WTC11 (cell line): ENCODE data around the gene TACC2. TPM values are rescaled to one million over a fixed set of nuclear protein-coding genes. Genes with fewer than 3 reads are reported as not detected.

Experiments used
- ATAC-seq: fragments of 200-7000 bp; cut with Tn5 transposase; 2 replicates; pipeline ENCODE4 v1.10.0; 2021; ENCODE audit warnings: mild to moderate bottlenecking, moderate library complexity
- CTCF ChIA-PET: fragments of 300-600 bp; sonication (Branson Sonifier 250); formaldehyde crosslinking; loops from one replicate; lab custom pipeline; 2021; ENCODE audit warnings: antibody characterized with exemption; lab: Charles Lee
- POLR2A ChIA-PET: fragments of 350-600 bp; sonication (Branson Sonifier 250); formaldehyde crosslinking; loops from one replicate; lab custom pipeline; 2021; ENCODE audit warnings: antibody characterized with exemption; lab: Charles Lee
- DNase-seq: peaks from one replicate; pipeline ENCODE4 v3.0.0; 2021; ENCODE audit warnings: low spot score
- H3K27ac Mint-ChIP-seq: 2 replicates; pipeline ENCODE4 v1.8.0; 2021; ENCODE audit warnings: mixed read lengths
- H3K27me3 Mint-ChIP-seq: 2 replicates; pipeline ENCODE4 v1.8.0; 2021; ENCODE audit warnings: low read depth, mild to moderate bottlenecking, moderate library complexity, mixed read lengths
- H3K36me3 Mint-ChIP-seq: 2 replicates; pipeline ENCODE4 v1.8.0; 2021; ENCODE audit warnings: mixed read lengths
- H3K4me1 Mint-ChIP-seq: 2 replicates; pipeline ENCODE4 v1.8.0; 2022; ENCODE audit warnings: mixed read lengths
- H3K4me3 Mint-ChIP-seq: 2 replicates; pipeline ENCODE4 v1.8.0; 2021; ENCODE audit warnings: mild to moderate bottlenecking, moderate library complexity, mixed read lengths
- H3K9me3 Mint-ChIP-seq: 2 replicates; pipeline ENCODE4 v1.8.0; 2021; ENCODE audit warnings: mixed read lengths
- ATF1 ChIP-seq: sonication (generic); formaldehyde crosslinking; IDR thresholded peaks from 2 replicates; pipeline ENCODE4 v1.8.1; 2023; ENCODE audit warnings: mild to moderate bottlenecking, moderate library complexity, missing genetic modification reagents
- ESRRA ChIP-seq: sonication (generic); formaldehyde crosslinking; IDR thresholded peaks from 2 replicates; pipeline ENCODE4 v1.8.1; 2022; ENCODE audit warnings: mild to moderate bottlenecking, missing genetic modification reagents, borderline replicate concordance
- FOXJ3 ChIP-seq: sonication (generic); formaldehyde crosslinking; IDR thresholded peaks from 2 replicates; pipeline ENCODE4 v1.9.0; 2021; ENCODE audit warnings: missing genetic modification reagents, mild to moderate bottlenecking, borderline replicate concordance
- MXD4 ChIP-seq: fragments of 250-450 bp; sonication (Bioruptor Pico); IDR thresholded peaks from 2 replicates; pipeline ENCODE4 v1.8.0; 2021; ENCODE audit warnings: mild to moderate bottlenecking, moderate library complexity, borderline replicate concordance
- NR1H2 ChIP-seq: sonication (generic); formaldehyde crosslinking; IDR thresholded peaks from 2 replicates; pipeline ENCODE4 v1.9.0; 2021; ENCODE audit warnings: mild to moderate bottlenecking, moderate library complexity, missing genetic modification reagents
- OVOL2 ChIP-seq: fragments of 250-450 bp; sonication (Bioruptor Pico); IDR thresholded peaks from 2 replicates; pipeline ENCODE4 v1.9.0; 2021; ENCODE audit warnings: mild to moderate bottlenecking, borderline replicate concordance
- RELA ChIP-seq: sonication (generic); formaldehyde crosslinking; IDR thresholded peaks from 2 replicates; pipeline ENCODE4 v1.8.1; 2022; ENCODE audit warnings: missing genetic modification reagents, mild to moderate bottlenecking, borderline replicate concordance
- ZNF138 ChIP-seq: sonication (generic); formaldehyde crosslinking; conservative IDR thresholded peaks from 2 replicates; pipeline ENCODE4 v1.8.1; 2022; ENCODE audit warnings: mild to moderate bottlenecking, moderate library complexity, missing genetic modification reagents
- ZNF232 ChIP-seq: sonication (generic); formaldehyde crosslinking; IDR thresholded peaks from 2 replicates; pipeline ENCODE4 v1.8.0; 2022; ENCODE audit warnings: mild to moderate bottlenecking, missing genetic modification reagents
- ZNF423 ChIP-seq: fragments of 250-450 bp; sonication (Bioruptor Pico); IDR thresholded peaks from 2 replicates; pipeline ENCODE4 v2.1.2; 2022; ENCODE audit warnings: mild to moderate bottlenecking, moderate library complexity
- total RNA-seq: library from RNA; stranded (reverse); gene quantifications from 3 replicates; pipeline ENCODE4 v1.2.3, GENCODE V29; 2021
- TF ChIP-seq, protein P1 (sequence below): fragments of 250-450 bp; sonication (Bioruptor Pico); IDR thresholded peaks from 2 replicates; pipeline ENCODE4 v2.1.2; 2022; ENCODE audit warnings: mild to moderate bottlenecking, moderate library complexity
- TF ChIP-seq, protein P2 (sequence below): sonication (generic); formaldehyde crosslinking; IDR thresholded peaks from 2 replicates; pipeline ENCODE4 v1.8.0; 2023; ENCODE audit warnings: missing genetic modification reagents, mild to moderate bottlenecking, borderline replicate concordance
- TF ChIP-seq, protein P3 (sequence below): sonication (generic); formaldehyde crosslinking; conservative IDR thresholded peaks from 2 replicates; pipeline ENCODE4 v1.8.1; 2022; ENCODE audit warnings: mild to moderate bottlenecking, missing genetic modification reagents
- TF ChIP-seq, protein P4 (sequence below): sonication (generic); formaldehyde crosslinking; IDR thresholded peaks from 2 replicates; pipeline ENCODE4 v1.8.0; 2023; ENCODE audit warnings: mild to moderate bottlenecking, missing genetic modification reagents
- TF ChIP-seq, protein P5 (sequence below): sonication (generic); formaldehyde crosslinking; IDR thresholded peaks from 2 replicates; pipeline ENCODE4 v1.8.1; 2023; ENCODE audit warnings: mild to moderate bottlenecking, moderate library complexity, missing genetic modification reagents
- TF ChIP-seq, protein P6 (sequence below): fragments of 250-450 bp; sonication (Bioruptor Pico); conservative IDR thresholded peaks from 2 replicates; pipeline ENCODE4 v1.9.0; 2021; ENCODE audit warnings: mild to moderate bottlenecking
- TF ChIP-seq, protein P7 (sequence below): sonication (generic); formaldehyde crosslinking; conservative IDR thresholded peaks from 2 replicates; pipeline ENCODE4 v1.8.1; 2023; ENCODE audit warnings: mild to moderate bottlenecking, low read depth, missing genetic modification reagents, moderate library complexity

Gene TACC2
- total RNA-seq, 1 experiment from 2014 or later, result 28.9 TPM

DNA sequence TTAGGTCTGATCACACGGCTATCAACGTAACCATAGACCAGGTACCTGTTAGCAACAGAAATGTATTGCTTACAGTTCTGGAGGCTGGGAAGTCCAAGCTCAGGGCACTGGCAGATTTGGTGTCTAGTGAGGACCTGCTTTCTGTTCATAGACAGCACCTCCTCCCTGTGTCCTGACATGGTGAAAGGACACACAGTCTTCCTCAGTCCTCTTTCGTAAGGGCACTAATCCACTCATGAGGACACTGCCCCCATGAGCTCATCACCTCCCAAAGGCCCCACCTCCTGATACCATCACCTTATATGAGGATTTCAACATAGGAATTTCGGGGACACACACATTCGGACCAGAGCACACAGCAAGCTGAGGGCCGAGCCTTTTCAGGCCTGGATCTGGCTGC lies 210.7 kb downstream of the TACC2 start:
- ATAC-seq (no peak), DNase-seq (no peak)
- Mint-ChIP-seq H3K27me3 (no peaks in the 10 kb centered on the region), H3K27ac (0 out of 2 replicates have a peak overlapping the region, but pooled peaks have one; percentile 23), H3K4me1 (no peaks in the 10 kb centered on the region; the same call in 1 of the 2 replicates), H3K9me3 (no peaks in the 10 kb centered on the region), H3K4me3 (no peak overlapping the region), H3K36me3 (peaks cover 39% of the 10 kb centered on the region)
- TF ChIP-seq ZNF232 (CRISPR knock-in tag) (no peak), ATF1 (CRISPR knock-in tag) (no peak), RELA (CRISPR knock-in tag) (no peak), MXD4 (CRISPR knock-in tag) (no peak)
- TF ChIP-seq, protein P1, sequence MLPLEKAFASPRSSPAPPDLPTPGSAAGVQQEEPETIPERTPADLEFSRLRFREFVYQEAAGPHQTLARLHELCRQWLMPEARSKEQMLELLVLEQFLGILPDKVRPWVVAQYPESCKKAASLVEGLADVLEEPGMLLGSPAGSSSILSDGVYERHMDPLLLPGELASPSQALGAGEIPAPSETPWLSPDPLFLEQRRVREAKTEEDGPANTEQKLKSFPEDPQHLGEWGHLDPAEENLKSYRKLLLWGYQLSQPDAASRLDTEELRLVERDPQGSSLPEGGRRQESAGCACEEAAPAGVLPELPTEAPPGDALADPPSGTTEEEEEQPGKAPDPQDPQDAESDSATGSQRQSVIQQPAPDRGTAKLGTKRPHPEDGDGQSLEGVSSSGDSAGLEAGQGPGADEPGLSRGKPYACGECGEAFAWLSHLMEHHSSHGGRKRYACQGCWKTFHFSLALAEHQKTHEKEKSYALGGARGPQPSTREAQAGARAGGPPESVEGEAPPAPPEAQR (CRISPR knock-in tag), result no peak
- TF ChIP-seq, protein P2, sequence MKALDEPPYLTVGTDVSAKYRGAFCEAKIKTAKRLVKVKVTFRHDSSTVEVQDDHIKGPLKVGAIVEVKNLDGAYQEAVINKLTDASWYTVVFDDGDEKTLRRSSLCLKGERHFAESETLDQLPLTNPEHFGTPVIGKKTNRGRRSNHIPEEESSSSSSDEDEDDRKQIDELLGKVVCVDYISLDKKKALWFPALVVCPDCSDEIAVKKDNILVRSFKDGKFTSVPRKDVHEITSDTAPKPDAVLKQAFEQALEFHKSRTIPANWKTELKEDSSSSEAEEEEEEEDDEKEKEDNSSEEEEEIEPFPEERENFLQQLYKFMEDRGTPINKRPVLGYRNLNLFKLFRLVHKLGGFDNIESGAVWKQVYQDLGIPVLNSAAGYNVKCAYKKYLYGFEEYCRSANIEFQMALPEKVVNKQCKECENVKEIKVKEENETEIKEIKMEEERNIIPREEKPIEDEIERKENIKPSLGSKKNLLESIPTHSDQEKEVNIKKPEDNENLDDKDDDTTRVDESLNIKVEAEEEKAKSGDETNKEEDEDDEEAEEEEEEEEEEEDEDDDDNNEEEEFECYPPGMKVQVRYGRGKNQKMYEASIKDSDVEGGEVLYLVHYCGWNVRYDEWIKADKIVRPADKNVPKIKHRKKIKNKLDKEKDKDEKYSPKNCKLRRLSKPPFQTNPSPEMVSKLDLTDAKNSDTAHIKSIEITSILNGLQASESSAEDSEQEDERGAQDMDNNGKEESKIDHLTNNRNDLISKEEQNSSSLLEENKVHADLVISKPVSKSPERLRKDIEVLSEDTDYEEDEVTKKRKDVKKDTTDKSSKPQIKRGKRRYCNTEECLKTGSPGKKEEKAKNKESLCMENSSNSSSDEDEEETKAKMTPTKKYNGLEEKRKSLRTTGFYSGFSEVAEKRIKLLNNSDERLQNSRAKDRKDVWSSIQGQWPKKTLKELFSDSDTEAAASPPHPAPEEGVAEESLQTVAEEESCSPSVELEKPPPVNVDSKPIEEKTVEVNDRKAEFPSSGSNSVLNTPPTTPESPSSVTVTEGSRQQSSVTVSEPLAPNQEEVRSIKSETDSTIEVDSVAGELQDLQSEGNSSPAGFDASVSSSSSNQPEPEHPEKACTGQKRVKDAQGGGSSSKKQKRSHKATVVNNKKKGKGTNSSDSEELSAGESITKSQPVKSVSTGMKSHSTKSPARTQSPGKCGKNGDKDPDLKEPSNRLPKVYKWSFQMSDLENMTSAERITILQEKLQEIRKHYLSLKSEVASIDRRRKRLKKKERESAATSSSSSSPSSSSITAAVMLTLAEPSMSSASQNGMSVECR (CRISPR knock-in tag), result no peak
- TF ChIP-seq, protein P3, sequence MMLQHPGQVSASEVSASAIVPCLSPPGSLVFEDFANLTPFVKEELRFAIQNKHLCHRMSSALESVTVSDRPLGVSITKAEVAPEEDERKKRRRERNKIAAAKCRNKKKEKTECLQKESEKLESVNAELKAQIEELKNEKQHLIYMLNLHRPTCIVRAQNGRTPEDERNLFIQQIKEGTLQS (CRISPR knock-in tag), result no peak
- TF ChIP-seq, protein P4, sequence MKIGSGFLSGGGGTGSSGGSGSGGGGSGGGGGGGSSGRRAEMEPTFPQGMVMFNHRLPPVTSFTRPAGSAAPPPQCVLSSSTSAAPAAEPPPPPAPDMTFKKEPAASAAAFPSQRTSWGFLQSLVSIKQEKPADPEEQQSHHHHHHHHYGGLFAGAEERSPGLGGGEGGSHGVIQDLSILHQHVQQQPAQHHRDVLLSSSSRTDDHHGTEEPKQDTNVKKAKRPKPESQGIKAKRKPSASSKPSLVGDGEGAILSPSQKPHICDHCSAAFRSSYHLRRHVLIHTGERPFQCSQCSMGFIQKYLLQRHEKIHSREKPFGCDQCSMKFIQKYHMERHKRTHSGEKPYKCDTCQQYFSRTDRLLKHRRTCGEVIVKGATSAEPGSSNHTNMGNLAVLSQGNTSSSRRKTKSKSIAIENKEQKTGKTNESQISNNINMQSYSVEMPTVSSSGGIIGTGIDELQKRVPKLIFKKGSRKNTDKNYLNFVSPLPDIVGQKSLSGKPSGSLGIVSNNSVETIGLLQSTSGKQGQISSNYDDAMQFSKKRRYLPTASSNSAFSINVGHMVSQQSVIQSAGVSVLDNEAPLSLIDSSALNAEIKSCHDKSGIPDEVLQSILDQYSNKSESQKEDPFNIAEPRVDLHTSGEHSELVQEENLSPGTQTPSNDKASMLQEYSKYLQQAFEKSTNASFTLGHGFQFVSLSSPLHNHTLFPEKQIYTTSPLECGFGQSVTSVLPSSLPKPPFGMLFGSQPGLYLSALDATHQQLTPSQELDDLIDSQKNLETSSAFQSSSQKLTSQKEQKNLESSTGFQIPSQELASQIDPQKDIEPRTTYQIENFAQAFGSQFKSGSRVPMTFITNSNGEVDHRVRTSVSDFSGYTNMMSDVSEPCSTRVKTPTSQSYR (CRISPR knock-in tag), result no peak
- TF ChIP-seq, protein P5, sequence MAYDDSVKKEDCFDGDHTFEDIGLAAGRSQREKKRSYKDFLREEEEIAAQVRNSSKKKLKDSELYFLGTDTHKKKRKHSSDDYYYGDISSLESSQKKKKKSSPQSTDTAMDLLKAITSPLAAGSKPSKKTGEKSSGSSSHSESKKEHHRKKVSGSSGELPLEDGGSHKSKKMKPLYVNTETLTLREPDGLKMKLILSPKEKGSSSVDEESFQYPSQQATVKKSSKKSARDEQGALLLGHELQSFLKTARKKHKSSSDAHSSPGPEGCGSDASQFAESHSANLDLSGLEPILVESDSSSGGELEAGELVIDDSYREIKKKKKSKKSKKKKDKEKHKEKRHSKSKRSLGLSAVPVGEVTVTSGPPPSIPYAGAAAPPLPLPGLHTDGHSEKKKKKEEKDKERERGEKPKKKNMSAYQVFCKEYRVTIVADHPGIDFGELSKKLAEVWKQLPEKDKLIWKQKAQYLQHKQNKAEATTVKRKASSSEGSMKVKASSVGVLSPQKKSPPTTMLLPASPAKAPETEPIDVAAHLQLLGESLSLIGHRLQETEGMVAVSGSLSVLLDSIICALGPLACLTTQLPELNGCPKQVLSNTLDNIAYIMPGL, result no peak
- ChIA-PET POLR2A (no interaction called here), CTCF (interaction anchor here (2.0 kb wide), 1 partner anchor 68 kb away, joined by 7 read pairs; no protein-coding TSS in a partner anchor)

DNA sequence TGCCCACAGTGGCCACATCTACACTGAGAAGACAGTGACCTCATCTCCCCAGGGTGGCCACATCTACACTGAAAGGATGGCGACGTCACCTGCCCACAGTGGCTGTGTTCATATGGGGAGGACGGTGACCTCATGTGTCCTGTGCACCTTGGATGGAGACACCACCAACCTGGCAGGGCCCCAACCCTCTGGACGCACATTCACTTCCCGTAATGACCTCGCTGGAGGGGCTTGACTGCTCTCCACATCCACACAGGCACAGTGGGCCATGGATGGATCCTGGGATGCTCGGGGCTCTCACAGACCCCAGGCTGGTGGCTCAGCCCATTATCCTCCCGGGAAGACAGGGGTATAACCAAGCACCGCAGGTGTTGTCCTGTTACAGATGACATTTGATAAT lies 212.4 kb downstream of the TACC2 start:
- CTCF ChIA-PET, result no interaction called here
- no peak for DNase-seq
- Mint-ChIP-seq H3K36me3 (peaks cover 26% of the 10 kb centered on the region), H3K4me1 (peaks cover 3% of the 10 kb centered on the region; the same call in 1 of the 2 replicates), H3K27me3 (no peaks in the 10 kb centered on the region), H3K27ac (no peak overlapping the region), H3K9me3 (no peaks in the 10 kb centered on the region), H3K4me3 (no peak overlapping the region)
- POLR2A ChIA-PET, result no interaction called here
- no peak for ATAC-seq
- TF ChIP-seq NR1H2 (CRISPR knock-in tag) (no peak), OVOL2 (CRISPR knock-in tag) (no peak), FOXJ3 (CRISPR knock-in tag) (no peak), ZNF138 (no peak), ESRRA (no peak), ZNF423 (CRISPR knock-in tag) (no peak)
- TF ChIP-seq, protein P6, sequence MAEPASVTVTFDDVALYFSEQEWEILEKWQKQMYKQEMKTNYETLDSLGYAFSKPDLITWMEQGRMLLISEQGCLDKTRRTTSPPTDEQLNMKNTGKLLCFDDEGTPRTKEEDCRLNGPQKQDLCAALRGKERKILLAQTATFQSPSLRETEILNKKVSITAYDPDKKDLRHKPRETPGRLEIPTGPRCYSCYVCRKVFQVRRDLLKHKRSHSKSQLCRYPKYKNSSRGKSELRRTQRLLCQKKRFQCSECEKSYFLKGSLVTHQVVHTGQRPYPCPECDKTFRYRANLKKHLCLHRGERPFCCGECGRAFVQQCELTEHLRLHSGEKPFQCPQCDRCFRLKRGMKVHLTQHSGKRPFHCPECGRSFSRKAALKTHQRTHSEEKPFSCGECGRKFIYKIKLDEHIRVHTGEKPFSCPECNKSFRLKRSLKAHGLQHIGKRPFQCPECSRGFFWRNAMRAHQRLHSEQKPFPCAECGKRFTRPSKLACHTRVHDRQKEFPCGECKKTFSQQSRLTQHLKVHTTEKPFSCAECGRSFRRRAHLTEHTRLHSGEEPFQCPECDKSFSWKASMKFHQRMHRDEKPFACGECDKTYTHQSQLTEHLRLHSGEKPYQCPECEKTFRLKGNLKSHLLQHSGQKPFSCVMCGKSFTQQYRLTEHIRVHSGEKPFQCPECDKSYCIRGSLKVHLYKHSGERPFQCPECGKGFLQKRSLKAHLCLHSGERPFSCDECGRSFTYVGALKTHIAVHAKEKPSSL, result no peak
- TF ChIP-seq, protein P7, sequence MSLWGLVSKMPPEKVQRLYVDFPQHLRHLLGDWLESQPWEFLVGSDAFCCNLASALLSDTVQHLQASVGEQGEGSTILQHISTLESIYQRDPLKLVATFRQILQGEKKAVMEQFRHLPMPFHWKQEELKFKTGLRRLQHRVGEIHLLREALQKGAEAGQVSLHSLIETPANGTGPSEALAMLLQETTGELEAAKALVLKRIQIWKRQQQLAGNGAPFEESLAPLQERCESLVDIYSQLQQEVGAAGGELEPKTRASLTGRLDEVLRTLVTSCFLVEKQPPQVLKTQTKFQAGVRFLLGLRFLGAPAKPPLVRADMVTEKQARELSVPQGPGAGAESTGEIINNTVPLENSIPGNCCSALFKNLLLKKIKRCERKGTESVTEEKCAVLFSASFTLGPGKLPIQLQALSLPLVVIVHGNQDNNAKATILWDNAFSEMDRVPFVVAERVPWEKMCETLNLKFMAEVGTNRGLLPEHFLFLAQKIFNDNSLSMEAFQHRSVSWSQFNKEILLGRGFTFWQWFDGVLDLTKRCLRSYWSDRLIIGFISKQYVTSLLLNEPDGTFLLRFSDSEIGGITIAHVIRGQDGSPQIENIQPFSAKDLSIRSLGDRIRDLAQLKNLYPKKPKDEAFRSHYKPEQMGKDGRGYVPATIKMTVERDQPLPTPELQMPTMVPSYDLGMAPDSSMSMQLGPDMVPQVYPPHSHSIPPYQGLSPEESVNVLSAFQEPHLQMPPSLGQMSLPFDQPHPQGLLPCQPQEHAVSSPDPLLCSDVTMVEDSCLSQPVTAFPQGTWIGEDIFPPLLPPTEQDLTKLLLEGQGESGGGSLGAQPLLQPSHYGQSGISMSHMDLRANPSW, result no peak
- TF ChIP-seq, protein P1 (CRISPR knock-in tag), result no peak
